H1 (cell line): ENCODE data around the gene MAP1A. TPM values are rescaled to one million over a fixed set of nuclear protein-coding genes. Genes with fewer than 3 reads are reported as not detected.

Source experiments
- BACH1 ChIP-seq: IDR thresholded peaks from 2 replicates; pipeline ENCODE4 v1.6.1; 2012; ENCODE audit warnings: low read length, improper control_type of control experiment
- CHD7 ChIP-seq: fragments of 300-600 bp; sonication (generic); IDR thresholded peaks from 2 replicates; pipeline ENCODE4 v1.7.1; 2012; ENCODE audit warnings: low read length, moderate library complexity, mild to moderate bottlenecking, inconsistent platforms; ENCODE audit not compliant: insufficient replicate concordance
- KDM5A ChIP-seq: fragments of 200-600 bp; IDR thresholded peaks from 2 replicates; pipeline ENCODE4 v1.7.1; 2012; ENCODE audit warnings: mild to moderate bottlenecking, low read length, inconsistent platforms, mixed read lengths
- SIX5 ChIP-seq: IDR thresholded peaks from 2 replicates; pipeline ENCODE4 v1.6.1; 2011; ENCODE audit warnings: mild to moderate bottlenecking, low read depth, low read length
- polyA plus RNA-seq, 7 experiments: library from polyadenylated mRNA; depleted of rRNA in 3 of 7; stranded (reverse) in 5 of 7; unstranded in 2 of 7; fragments of >200 nt in 5 of 7; fragments of 200-250 nt in 2 of 7; gene quantifications; 1 replicate in 5 of 7; 2 replicates in 1 of 7; 4 replicates in 1 of 7; pipeline versions ENCODE4 v1.2.1 to v1.2.3, GENCODE V29; 2011 to 2013; ENCODE audit warnings: missing spikeins in 2 of 7, mixed read lengths in 2 of 7
- total RNA-seq: library from RNA; stranded (reverse); fragmentation: NEBNext Ultra II Directional; extraction: Animal tissue kit (Norgen Biotek cat#: 25700); gene quantifications from 2 replicates; pipeline ENCODE4 v1.2.1, GENCODE V29; 2021

The MAP1A gene
- total and polyA plus RNA-seq, 2 of the 8 experiments (the other 6 are each of a cell fraction or from before 2014, with no cell fraction given): 0.80 to 2.4 TPM

GRCh38 chr15:43526261-43526930 lies 9.0 kb downstream of the MAP1A start (continued):
- no peak for TF ChIP-seq CHD7
- TF ChIP-seq BACH1: no peak
- no peak for TF ChIP-seq KDM5A
- no peak for TF ChIP-seq SIX5
